Activated gamma-delta T cell (primary cell): Measurements from ENCODE around the gene JPT2.
"Not testable (repeated sequence)": the region's sequence is repeated elsewhere in the genome, so short reads cannot be mapped to it uniquely, and the experiment has no call there.

ENCODE experiments used
- DNase-seq: peaks from one replicate; lab custom pipeline; 2025; lab: John Stamatoyannopoulos, UW

JPT2 gene

GRCh38 chr16:1732071-1732470 is 54.0 kb downstream of the JPT2 start:
- DNase-seq = no peak

- DNase-seq = not testable (repeated sequence)
Measured at GRCh38 chr16:1732551-1732987, 54.5 kb downstream of the JPT2 start.

GRCh38 chr16:1734123-1734522 is 56.0 kb downstream of the JPT2 start:
- no peak for DNase-seq

GRCh38 chr16:1734816-1735215 is 56.7 kb downstream of the JPT2 start:
- DNase-seq = no peak

- no peak for DNase-seq
Measured at GRCh38 chr16:1740234-1740633, 62.2 kb downstream of the JPT2 start.

GRCh38 chr16:1740781-1741490 is 62.9 kb downstream of the JPT2 start:
- no peak for DNase-seq

- DNase-seq = no peak
Measured at GRCh38 chr16:1741553-1742165, 63.6 kb downstream of the JPT2 start.

GRCh38 chr16:1743376-1744337 is 65.6 kb downstream of the JPT2 start:
- no peak for DNase-seq

- no peak for DNase-seq
Measured at GRCh38 chr16:1744338-1744840, 66.3 kb downstream of the JPT2 start.

- DNase-seq = no peak
Measured at GRCh38 chr16:1745181-1745899, 67.3 kb downstream of the JPT2 start.

GRCh38 chr16:1745900-1746692 is 68.0 kb downstream of the JPT2 start:
- DNase-seq = no peak

- no peak for DNase-seq
Measured at GRCh38 chr16:1746693-1747195, 68.7 kb downstream of the JPT2 start.

GRCh38 chr16:1747934-1748333 is 69.9 kb downstream of the JPT2 start:
- DNase-seq = no peak

- no peak for DNase-seq
Measured at GRCh38 chr16:1749152-1750117, 71.4 kb downstream of the JPT2 start.
